Stimulated activated CD4-positive, alpha-beta T cell treated with anti-CD3 and anti-CD28 coated beads, Interleukin-1b, Interleukin-23, amount 100 ng/mL, for 24 hours (primary cell): ENCODE results near the gene TNFRSF19.
A peak's percentile ranks its signal among the peaks of the same experiment; 100 is the strongest.
"Not testable (repeated sequence)": the region's sequence is repeated elsewhere in the genome, so short reads cannot be mapped to it uniquely, and the experiment has no call there.

Source experiments
- DNase-seq, 4 experiments: peaks; one replicate each; pipeline ENCODE4 v3.0.0-alpha.2; 2020; ENCODE audit warnings: low read depth in 4 of 4, low spot score in 1 of 4

Gene TNFRSF19

DNA sequence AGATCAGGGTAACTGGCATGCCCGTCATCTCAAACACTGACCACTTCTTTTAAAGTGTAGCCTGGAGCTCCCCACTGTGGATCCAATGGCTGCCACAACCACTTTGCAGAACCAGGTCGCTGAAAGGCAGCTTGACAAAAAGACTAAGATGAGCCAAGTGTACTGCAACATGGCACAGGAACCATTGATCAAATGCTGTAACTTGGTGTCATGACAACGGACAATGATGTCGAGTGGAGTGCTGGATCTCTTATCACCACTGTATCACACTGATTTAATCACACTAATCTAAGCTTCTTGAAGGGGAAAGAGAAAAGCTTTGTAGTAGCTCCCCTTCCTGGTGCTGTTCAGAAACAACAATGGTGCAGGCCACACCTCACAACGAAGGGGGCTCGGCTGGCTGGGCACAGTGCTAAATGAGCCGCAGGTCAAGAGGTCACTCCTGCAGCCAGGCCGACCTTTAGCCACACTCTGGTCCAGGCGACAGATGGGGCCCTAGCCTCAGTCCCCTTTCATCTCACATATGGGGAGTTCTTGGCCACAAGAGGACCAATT is 2.2 kb upstream of the TNFRSF19 start:
- DNase-seq: no peak

DNA sequence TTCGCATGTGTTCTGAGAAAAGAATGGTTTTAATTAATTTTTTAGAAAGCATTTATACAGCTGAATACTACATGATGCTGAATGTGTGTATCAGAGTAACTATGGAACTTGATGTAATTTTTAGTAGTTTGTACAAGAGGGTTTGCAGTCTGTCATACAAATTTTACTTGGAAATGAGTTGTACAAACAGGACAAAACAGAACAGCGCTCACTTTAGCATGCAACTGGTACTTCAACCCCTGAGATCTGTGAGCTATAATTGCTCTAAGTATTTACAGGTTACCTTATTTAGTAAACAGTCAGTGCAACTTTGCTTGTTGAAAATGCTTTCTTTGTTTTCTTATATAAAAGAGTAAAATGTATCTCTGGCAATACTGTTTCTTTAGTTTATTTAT is 706 bp downstream of the TNFRSF19 start:
- no peak for DNase-seq

DNA sequence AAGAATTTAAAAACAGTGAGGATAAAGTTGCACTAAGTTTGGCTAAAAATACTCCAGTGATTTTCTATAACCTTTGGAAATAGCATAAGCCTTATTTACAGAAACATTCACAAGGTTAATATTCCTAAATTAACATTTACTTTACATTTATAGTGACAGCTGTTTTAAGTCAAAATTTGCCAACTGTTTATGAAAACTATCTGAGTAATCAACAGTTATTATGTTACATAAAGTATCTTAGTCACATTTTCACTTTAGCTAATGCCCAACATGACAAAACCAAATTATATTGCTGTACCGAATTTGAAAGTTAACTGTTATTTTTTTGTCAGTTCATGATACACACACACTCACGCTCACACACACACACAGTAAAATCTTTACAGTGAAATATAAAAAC is 1.2 kb downstream of the TNFRSF19 start:
- no peak for DNase-seq

DNA sequence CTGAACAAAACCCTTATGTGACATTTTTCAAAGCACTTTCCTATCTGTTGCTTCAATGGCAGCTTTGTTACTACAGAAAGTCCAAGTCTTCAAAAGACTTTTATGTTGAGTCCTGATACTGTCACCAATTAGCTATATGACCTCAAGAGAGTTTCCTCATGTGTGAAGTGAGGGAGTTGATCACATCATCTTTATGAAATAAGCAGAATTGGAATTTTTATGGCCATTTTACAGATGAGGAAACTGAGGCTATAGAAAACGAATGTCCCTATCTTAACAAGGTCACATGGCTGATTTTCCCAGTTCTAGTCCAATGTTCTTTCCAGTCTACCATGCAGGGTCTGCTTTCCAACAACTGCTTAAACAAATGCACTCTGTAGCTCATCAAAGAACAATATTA is 2.6 kb downstream of the TNFRSF19 start:
- DNase-seq: no peak

DNA sequence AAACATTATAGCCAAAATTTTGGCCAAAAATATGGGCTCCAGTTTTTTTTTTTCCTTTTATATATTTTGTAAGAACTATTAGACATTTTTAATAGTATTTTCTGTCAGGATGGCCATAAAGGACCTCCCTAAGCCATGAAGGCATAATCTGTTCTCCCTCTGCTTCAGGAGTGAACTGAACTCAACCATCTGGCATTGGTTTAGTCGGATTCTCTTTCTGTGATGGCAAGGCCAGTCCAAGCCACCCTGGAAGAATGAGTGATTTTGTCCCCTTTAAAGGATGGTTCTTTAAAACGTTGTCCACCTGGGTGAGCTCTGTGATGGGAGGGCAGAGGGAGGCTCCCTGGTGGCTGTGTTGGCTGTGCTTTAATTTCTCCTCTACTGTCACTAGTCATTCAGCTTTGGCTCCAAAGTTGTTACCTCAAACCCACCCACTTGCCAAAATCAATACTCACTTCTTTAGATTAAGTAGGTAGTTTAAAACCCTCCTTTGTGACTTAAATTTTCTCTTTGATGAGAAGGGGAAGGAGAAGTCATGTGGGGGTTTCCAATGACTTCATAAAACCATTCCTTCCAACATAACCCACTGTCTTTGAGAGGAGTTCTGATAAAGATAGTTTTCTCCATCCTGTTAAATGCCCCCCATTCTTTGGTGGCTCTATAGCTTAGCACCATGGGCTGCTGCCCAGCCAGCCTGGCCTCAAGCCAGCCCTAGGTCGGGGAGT is 4.4 kb downstream of the TNFRSF19 start:
- DNase-seq: no peak

DNA sequence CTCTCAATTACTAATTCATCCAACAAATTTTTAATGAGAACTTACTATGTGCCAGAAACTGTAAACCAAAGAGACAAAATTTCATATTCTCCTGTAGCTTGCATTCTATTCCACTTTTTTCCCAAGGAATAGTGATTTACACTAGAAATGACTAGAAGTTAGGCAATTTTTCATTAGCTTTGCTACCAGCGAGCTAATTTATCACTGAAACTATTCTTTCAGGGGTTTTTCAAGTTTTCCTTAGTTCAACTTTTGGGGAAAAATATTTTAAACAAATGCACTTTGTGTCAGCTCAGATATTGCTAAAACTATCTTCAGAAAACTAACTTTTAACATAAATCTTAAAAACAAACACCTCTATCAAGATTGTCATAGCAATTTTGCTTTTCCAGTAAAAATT is 5.4 kb downstream of the TNFRSF19 start:
- no peak for DNase-seq

DNA sequence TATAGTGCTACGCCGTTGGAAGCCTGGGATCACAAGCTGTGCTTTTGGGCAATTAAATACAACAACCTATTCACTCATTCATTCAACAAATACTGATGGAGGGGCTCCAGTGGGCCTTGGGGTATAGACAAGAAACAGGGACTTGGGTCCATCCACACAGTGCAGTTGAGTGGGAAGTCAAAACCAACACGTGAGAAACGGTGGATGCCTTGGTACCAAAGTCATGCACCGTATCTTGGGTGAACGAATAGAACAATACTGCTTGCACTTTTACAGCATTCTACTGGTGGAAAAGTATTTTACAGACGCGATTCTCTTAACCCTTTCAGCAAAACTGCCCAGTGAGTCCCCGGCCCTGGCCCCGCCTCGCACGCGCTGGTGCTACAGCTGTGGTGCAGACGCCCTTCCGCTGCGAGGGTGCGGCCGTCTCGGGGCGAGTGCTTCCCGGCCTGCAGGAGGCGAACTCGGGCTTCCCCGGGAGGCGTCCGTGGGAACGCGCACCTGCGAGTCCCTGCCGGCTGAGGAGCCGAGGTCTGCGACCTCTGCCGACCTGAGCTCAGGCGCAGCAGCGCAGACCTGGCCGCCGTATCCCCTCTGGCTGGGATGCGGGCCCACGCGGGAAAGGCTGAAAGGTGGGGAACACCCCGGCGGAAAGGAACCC is 8.3 kb downstream of the TNFRSF19 start:
- DNase-seq: peak; percentile 21 to 57 (median 40)

DNA sequence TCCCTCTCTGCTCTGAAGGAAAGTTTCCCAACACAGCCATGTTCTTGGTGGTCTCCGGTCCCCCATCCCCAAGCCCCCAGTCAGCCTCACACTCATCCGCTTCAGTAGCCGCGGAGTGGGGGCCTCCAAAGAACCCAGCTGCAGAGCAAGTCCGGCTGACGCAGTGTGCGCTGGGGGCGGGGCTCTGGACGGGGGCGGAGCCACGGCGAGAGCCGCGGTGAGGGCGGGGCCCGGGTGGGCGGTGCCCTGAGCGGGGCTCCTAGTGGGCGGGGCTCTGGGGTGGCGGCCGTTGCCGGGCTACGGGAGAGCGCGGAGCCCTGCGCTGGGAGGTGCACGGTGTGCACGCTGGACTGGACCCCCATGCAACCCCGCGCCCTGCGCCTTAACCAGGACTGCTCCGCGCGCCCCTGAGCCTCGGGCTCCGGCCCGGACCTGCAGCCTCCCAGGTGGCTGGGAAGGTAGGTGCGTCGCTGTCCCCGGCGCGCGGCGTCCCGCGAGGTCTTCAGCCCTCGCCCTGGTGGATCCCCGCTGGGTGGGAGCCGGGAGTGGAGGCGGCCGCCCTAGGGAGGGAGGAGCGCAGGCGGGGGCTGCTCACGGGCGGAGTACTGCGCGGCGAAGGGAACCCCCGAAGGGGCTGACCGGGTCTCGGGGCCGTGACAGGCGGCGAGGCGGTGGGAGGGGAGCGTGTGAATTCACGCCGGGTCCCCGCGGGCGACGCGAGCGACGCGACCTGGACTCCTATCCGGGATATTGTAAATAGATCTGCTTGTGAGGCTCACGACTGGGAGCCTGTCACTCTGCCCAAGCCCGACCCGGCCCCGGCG is 9.1 kb downstream of the TNFRSF19 start:
- peak; percentile 84 to 97 (median 90) for DNase-seq

DNA sequence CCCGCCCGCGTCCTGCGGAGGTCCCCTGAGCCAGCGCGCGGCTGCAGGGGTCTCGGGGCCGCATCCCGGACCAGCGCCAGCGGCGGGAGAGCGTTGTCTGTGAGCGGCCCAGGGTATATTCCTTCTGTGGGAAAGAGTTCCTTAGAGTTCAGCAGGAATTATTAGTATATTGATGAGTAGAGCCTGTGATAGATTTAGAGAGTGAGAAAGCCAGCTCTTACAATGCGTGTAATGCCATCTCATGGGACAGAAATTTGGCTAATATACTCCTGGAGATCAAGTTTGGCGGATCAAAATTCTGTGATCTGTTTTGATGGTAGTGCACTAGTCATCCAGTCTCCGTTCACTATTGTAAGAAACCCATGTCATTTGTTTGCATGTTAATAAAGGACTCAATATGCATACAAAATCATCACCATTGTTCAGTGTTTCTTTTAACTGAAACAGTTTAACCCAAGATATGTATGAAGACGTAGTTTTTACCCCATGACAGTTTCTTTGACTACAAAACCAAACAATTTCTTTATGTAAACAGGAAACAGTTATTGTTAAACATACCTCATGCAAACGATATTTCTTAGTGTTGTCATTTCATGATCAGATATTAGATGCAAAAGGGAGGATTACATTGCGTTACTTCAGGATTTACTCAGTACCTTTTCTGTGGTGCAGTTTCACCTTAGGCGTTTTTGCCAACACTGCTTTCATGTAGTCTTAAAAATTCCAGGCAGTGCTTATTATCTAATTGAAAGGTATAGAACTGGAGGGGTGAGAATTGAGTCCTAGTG is 9.9 kb downstream of the TNFRSF19 start:
- DNase-seq: no peak

DNA sequence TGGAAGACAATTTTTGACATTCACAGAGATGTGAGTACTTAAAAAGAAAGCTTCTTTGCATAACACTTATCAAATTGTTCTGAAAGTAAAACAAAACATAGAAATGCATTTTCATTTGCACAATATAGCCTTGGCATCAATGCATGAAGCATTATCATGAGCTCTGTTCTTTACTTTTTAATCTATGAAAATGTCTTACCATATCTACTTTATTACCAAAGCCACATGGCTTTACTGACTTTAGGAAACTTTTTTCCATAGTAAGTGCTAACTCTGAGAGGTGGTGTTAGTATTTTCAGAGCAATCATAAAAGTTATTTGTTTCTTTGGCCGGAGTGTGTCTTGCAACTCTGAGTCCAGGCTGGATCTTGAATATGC is 10.5 kb downstream of the TNFRSF19 start:
- DNase-seq: no peak

DNA sequence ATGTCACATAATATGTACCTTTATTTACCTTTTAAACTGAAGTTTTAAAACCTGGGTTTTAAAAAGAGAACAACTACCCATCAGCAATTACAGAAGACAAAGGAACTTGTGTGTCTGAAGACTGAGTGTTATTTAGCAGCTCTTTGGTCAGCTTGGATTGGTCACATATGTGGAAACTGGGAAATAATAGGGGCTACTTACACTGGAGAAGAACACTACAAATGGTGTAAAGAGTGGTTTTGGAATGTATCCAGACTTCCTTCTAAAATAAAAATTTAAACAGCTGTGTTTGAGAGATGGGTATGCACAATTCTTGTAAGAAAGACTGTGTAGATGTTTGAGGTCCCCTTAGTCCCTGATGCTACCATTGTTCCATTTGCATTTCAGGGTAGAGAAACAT is 13.3 kb downstream of the TNFRSF19 start:
- no peak for DNase-seq

DNA sequence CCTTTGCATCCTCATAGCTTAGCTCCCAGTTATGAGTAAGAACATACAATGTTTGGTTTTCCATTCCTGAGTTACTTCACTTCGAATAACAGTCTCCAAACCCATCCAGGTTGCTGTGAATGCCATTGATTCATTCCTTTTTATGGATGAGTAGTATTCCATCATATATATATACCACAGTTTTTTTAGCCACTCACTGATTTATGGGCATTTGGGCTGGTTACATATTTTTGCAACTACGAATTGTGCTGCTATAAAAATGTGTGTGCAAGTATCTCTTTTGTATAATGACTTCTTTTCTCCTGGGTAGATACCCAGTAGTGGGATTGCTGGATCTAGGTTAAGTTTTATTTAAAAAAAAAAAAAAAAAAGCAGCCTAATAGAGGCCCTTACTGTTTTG is 14.1 kb downstream of the TNFRSF19 start:
- DNase-seq: no peak

DNA sequence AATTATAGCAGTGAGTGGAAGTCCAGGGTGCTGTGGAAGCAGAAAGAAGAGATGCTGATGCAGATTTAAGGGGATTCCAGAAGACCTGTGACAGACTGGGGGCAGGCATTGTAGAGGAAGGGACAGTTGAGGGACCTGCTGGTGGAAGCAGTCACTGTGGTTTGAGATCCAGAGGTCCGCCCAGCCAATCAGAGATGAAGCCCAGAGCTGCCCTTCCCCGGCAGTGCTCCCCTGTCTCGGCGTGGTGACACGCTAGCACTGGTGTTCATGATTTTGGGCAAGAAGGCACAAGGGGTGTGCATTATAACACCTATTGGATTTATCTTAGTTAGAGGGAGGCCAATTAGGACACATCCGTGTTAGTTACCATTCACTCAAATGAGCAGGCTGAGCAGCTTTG is 16.1 kb downstream of the TNFRSF19 start:
- DNase-seq: no peak

DNA sequence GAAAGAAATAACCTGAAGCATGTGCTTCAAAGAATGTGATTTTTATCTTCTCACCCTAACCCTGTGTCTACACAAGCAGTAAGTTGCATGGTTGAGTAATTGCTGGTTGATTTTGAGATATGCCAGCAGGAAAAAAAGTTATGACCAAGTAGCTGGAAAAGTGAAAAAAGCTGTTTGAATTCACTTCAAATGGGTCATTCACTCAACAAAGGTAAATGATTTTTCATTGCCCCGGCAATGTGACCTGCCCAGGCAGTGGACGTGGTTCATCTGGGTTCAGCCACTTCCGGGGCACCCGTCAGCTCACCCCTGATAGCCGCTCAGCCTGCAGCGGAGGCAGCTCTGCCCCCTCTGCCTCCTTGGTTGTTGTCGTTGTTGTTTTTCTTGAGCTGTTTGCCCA is 18.5 kb downstream of the TNFRSF19 start:
- no peak for DNase-seq

DNA sequence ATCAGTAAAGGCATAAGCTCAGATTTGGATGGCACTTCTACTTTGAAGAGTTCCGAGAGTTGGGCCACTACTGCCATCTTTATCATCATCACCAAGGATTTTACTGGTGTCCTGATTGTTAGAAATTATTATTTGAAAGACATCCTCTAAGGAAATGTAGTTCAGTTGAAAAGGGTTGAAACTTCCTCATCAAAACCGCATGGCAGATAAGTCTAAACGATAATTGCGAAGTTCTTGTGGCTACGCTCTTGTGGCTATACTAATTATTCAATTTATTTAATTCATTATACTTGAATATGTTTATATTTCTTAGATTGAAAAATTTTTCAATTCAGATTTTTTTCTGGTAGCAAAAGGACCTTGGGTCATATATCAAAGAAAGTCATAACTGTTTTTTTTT is 22.4 kb downstream of the TNFRSF19 start:
- DNase-seq: no peak

DNA sequence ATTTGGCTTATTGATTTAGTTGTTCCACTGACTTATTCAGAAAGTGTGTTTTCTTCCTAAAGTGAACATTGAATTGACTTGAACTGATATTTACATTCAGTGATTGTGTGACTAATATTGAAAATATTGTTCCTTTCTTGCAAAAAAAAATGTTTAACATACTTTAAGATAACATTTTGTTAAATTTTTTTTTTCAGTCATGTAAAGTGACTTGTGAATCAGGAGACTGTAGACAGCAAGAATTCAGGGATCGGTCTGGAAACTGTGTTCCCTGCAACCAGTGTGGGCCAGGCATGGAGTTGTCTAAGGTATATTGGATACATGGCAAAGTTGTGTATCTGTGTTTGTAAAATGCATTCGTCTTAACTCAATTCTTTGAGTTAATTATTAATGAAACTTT is 22.9 kb downstream of the TNFRSF19 start:
- no peak for DNase-seq

DNA sequence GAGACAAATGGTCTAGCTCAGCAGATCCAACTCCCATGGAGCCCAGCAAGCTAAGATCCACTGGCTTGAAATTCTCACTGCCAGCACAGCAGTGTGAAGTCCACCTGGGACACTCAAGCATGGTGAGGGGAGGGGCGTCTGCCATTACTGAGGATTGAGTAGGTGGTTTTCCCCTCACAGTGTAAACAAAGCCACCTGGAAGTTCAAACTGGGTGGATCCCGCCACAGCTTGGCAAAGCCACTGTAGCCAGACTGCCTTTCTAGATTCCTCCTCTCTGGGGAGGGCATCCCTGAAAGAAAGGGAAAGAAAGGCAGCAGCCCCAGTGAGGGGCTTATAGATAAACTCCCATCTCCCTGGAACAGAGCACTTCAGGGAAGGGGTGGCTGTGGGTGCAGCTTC is 24.1 kb downstream of the TNFRSF19 start:
- DNase-seq: not testable (repeated sequence)

DNA sequence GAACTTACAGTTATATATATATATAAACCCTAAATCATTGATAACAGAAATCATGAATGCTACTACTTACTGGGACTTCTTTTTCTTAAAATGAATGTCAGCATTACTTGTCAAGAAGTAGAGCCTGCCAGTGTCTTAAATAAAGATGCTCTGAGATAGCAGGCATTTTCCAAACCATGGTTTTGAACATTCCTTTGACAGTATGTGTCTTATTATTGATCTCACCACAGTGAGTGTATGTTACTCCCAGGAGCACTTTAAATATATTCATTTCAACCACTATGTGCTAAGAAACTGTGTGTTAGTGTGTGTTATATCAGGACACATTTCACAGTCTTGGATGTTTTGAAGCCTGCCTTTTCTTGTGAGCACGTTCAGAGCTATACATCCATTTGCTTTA is 28.2 kb downstream of the TNFRSF19 start:
- no peak for DNase-seq

DNA sequence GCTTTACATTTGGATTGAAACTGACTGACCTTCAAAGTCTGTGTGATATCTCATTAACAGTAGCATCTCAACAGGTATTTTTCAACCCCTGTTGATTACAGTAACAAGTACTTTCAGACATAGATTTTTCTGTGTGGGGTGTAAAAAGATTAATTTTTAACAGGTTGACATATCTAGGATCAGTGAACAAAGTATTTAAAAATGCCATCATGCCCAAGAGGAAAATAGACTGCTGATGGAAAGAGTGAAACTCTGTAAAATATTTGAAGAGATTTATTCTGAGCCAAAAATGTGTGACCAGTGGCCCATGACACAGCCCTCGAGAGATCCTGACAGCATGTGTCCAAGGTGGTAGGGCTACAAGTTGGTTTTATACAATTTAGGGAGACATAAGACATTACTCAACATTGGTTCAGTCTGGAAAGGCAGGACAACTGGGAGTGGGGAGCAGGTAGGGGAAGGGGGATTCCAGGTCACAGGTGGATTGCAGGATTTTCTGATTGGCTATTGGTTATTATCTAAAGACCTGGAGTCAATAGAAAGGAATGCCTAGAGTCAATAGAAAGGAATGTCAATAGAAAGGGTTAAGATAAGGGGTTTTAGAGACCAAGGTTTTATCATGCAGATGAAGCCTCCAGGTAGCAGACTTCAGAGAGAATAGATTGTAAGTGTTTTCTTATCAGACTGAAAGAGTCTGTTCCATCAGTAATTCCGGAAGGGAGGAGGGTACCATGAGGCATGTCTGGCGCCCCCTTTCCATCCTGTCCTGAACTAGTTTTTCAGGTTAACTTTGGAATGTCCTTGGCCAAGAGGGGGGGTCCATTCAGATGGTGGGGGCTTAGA is 29.1 kb downstream of the TNFRSF19 start:
- DNase-seq: no peak

DNA sequence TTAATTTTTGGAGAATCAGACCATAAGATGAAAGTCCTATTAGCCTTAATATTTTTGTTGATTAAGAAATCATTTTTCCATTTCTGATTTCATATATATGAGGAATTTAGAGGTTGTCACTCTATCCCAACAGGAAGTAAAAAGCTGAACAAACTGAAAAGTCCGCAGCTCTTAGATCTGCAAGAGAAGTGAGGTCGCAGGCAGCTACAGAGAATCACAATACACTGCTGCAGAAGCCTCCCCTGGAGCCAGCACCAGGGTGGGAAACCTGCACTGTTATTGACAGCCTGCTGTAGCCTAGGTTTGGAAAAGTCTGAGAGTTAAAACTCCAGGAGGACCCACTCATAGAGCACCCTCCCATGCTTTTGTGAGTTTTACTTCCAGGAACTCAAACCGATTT is 29.9 kb downstream of the TNFRSF19 start:
- no peak for DNase-seq
